NCI-H2196 treated with DMSO at 0.1 percent for 48 hours (cell line): ENCODE measurements around the gene ATP8A1.

Experiments used
- DNase-seq: peaks from one replicate; lab custom pipeline; 2025; ENCODE audit not compliant: unreplicated experiment; lab: John Stamatoyannopoulos, UW

ATP8A1 gene

DNA sequence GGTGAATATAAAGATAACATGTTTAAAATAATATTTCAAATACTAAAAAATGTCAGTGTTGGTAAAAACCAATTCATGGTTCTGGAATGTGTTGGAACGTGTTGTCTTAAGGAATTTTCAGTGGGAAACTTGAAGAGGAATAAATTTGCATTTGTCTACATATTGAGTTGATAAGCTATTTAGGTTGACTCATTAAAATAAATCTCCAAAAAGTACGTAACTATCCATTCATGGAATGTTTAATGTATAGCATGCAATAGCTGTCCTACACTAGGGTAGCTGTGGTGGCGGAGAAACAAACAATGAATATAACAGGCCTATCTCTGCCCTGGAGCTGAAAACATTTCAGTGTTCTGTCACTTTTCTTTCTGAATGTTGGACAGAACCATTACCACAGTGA lies 239.4 kb downstream of the ATP8A1 start:
- DNase-seq, result no peak

DNA sequence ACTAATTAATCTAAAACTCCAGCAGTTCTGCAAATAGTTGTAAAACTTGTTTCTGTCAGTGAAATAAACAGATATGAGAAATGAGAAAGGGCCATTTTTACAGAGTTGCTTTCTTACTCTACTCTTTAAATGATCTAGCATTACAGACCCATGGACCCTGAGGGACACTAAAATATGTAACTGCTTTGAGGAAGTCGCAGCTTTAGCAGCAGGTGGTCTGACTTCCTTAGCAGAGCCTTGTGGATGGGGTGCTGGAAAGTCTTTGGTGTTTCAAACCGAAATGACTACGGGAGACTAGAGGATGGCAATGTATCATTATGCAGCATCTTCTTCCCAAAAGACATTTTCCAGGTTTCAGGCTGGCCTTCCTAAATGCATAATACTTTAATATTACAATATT lies 240.9 kb downstream of the ATP8A1 start:
- DNase-seq, result no peak

DNA sequence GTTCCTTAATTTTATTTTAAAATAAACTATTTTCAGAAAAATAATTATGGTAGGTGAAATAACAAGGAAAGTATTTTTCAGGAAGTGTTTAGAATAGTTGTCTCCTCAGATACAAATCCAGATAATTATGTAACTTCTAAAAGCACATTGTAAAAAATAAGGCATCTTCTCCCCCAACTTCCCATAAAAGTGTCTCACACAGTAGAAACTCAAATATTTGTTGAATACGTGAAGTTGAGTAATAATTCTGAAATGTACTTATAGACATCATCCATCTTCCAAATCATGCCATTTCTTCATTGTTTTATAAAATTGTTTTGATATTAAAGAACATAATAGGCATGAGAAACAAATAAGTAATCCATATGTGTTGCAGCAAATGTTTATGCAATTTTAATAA lies 241.6 kb downstream of the ATP8A1 start:
- DNase-seq, result no peak

DNA sequence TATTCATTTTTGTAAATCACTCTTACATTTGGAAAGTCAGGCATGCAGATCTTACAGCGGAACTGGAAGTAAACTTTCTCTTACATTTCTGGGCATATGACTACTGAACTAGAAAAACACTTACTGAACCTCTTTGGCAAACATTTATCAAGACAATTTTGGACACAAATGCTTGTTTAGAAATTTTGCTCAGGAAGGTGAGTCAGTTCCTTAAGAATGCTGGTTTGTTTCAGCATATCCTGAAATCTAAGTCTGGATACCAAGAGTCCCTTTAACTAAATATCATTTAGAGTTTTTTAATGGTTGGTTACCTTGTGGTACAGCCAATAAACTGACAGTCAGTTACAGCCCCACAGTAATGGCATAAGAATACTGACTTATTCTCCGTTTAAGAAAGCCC lies 244.7 kb downstream of the ATP8A1 start:
- no peak for DNase-seq

DNA sequence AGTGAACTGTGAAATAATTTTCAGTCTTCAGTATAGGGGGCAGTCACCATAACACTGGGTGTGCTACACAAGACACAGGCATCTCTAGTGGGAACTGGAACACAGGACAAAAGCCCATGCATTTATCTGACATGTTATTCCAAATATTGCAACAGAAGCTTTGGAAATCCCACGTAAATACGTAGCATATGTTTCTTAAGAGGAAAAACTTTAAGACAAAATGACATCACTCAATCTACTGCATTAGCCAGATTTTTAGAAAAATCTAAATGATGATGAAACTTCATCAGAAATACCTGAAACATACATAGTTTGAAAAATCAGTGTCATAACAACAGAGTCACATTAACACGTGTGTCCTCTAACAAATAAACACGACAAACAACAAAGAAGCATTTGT lies 245.1 kb downstream of the ATP8A1 start:
- DNase-seq, result no peak

DNA sequence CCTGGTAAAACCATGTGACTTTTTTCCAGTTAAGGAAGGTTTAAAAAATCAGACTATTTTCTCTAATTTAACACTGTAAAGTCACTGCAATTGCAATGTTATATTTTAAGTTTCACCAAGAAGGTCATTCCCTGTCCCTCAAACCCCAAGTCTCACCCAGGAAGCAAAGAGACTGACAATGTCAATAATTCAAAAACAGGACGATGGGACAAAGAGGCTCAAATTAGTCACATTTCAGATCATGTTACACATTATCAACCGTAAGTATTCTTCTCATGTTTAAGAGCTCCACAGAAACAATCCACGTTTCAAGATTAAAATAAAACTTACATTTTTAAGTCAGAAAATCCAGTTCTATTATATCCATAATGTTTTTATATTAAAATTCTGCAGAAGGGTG lies 246.5 kb downstream of the ATP8A1 start:
- DNase-seq, result no peak

DNA sequence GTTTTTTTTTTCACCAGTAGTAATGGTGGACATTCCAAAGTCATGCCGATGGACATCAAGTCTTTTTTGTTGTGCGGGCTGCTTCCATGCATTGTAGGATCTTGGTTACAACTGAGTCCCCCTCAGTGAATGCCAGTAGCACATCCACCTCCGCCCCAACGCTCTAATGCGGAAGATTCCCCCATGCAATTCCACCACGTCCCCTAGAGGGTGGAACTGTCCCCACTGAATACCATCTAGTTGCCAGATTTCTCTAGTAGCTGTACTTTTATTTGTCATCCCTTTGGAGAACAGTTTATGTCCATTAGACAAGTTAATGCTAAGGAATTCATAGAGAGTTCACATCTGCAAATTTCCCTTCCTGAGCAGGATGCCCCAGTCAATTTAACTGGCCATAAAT lies 252.9 kb downstream of the ATP8A1 start:
- no peak for DNase-seq

DNA sequence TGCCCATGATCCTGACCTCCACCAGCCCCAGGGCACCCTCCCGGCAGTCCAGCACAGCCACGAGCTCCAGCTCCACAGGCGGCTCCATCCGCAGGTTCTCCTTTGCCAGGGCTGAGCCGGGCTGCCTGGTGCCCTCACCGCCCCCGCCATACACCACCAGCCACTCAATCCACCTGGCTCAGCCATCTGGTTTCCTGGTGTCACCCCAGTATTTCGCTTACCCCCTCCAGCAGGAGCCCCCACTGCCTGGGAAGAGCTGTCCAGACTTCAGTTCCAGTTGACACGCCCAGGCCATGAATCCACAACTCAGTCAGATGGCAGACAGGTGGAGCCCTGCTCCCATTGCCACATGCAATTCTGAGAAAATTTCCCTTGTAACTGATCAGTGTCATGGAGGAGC lies 255.7 kb downstream of the ATP8A1 start:
- no peak for DNase-seq

DNA sequence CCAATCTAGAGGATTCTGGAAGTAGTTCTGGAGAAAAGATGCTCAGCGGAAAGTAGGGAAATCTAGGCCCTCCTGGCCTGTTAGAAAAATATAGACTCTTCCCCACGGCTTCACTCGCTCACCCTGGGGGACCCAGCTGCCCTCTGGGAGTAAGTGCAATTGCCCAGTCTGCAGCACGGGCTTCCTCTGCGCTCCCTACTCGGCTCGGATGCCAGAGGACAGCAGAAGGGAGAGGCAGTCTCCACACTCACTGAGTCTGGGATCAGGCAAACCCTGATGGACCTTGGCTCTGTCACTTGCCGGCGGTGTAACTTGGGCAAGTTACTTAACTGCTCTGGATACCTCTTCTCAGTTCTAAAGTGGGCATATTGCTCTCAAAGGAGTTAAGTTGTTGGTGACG lies 257.5 kb downstream of the ATP8A1 start:
- DNase-seq, result no peak

DNA sequence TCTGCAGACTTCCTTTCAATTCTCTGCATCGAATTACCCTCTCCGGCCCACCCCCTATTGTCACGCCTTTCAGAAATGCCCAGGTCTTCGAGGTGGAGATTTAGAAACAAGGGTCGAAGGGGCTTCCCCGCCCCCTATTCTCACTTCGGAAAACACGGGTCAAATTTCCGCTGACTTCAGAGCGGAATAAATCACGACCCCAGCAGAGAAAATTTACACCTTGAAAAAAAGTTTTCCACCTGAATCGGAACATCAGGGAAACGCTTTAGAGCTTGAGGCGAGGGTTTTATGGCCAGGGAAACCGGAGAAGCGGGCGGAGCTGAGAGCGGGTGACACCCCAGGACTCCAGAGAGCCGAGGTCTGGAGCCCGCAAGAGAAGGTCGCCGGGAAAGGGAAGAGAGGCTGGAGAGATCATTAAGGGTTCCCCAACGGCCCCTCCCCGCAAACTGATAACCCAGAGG lies 258.0 kb downstream of the ATP8A1 start:
- DNase-seq, result no peak

DNA sequence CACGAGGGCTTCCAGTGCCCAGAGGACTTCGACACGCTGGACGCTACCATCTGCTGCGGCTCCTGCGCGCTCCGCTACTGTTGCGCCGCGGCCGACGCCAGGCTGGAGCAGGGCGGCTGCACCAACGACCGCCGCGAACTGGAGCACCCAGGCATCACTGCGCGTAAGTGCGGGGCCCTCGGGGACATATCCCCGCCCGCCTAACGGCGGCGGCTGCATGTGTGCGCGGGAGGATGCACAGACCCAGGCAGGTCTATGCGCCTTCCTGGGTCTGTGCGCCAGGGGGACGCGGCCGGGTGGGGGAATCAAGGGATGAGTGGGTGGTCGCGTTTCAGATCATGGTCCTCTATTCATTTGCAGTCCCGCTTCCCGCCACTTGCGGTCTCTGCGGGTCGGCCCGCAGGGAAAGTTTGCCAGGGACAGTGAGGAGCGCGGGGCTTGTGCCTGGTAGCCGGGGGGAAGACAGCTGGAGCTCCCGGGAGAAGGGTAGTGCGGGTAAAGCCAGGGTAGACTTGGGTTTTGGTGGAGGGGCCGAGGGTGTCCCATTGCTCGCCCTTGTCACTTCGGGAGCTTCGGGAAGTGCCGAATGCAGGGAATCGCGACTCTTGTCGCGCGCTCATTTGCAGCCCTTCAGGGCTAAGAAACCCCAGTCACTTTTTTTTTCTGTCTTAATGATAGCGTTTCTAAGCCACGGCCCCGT lies 258.6 kb downstream of the ATP8A1 start:
- no peak for DNase-seq

DNA sequence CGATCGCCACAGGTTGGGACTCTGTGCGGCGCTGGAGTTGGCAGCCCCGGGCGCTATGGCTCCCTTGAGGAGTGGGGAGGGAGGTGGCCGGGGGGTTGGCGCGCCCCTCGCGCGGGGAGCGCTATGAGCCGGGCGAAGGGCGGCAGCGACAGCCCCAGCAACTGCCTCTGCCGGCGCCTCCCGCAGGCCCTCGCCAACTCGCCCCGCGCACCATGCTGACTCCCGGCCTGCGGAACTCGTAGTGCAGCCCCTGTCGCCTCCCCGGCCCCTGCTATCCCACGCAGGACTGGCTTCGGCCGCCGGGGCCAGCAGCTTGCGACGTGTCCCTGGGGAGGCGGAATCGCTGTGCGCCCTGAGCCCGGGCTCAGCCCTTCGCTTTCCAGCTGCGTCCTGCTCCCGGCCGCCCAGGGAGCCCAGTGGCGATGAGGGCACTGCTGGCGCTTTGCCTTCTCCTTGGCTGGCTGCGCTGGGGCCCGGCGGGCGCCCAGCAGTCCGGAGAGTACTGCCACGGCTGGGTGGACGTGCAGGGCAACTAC lies 259.2 kb downstream of the ATP8A1 start:
- DNase-seq, result no peak

DNA sequence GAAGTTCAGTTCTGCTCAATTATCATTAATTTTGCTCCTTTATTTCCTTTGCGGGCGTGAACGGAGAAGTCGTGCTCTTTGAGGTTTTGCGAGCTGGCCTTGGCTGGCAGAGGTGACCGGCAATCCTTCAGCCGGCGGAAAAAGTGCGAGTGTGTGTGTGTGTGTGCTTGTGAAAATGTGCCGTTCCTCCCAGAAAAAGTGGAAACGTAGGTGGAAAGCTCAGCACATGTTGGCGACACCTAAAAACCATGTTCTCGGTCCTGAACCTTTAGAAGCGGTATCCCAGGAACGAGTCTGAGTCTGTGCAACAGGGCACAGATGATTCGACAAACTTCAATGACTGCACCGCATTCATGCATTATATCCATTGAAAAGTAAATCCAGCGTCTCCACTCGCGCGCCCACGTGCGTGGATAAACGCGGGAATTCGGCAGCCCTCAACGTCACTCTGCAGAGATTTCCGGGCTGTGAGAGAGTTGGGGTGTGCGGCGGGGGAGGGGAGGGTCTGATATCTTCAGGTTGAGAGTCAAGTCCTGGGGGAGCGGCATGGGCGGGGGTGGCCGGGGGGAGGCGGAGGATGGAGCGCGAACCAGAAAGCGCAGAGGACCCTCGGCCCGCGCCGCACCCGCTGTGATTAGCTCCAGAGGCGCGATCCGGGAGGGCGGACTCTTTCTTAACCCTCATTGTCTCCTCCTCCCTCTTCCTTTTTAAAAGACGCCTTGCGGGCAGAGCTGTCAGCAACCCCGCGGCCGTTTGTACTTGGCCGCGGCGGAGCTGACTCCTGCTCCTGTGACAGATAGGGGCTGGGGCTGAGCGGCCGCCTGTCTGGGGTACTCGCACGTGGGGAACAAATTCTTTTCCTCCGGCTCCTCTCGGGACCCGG lies 259.9 kb downstream of the ATP8A1 start, which contains the start of gene SHISA3:
Gene SHISA3 (plus strand): TSS at position 737 of the 883 bp plus-strand sequence. CDS start 569 bp downstream, outside the sequence.
- DNase-seq, result no peak

DNA sequence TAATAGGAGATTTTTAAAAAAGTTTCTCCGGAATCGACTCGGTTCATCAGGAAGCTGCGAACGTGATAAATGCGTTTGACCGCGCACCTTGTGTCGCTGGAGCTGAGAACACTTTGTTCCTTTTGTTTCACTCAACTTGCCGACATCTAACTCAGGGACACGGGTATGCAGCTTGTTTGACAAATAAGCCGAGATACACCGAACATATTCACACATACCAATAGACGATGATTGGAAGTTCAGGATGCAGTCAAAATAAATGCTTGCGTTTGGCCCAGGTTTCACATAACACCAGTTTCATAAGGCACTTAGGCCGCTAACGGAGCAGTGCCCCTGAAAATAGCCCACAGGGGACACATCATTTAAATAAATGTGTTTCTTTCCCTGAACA lies 260.5 kb downstream of the ATP8A1 start:
- no peak for DNase-seq

DNA sequence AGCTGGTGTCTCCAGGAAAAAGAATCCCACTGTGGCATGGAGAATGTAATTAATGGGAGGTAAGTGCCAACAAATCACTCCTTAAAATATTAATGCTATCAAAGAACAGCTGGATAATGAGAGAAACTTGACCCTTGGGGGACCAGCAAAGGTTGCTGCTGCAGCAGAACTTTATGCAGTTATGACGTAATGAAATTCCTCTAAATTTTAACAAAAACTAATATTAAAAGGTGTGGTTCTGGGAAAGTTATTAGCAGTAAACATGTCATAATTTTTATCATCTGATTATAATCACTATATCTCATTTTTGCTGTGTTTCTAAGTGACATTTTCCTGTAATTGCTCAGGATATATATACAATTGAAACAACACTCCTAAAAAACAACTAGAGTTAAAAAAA lies 261.3 kb downstream of the ATP8A1 start:
- no peak for DNase-seq

DNA sequence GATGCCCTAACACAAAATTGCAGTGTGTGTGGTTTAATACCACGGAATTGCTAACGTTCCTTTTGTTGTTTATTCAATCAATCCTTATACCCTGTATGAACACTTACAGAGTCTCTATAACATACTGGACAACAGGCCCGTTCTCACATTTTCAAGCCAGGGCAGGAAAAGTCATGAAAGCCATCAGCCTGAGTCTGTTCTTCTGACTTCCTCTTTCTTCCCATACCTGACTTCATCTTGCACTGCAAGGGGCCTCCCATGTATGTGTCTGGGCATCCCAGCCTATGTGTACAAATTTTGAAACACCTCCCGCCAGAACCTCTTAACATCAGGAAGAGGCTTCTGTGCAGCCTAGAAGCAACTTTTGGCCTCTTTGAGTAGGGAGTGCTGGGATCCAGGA lies 264.5 kb downstream of the ATP8A1 start:
- no peak for DNase-seq

DNA sequence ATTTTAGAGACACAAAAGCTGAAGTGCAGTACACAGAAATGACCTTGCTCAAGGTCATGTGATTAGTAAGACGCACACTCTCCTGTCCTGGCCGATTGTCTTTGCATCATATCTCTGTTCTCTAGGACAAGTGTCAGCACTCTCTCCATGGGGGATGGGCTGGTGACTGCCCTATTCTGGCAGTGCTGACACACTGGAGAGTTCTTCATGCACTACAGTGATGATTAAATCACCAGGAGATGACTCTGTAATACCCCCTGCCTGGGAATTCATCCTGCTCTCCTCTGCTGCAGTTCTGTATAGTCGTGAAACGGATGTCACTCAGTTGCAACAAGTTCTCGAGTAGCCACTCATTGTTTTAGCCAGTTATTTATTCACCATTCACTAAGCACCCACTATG lies 264.9 kb downstream of the ATP8A1 start:
- DNase-seq, result no peak

DNA sequence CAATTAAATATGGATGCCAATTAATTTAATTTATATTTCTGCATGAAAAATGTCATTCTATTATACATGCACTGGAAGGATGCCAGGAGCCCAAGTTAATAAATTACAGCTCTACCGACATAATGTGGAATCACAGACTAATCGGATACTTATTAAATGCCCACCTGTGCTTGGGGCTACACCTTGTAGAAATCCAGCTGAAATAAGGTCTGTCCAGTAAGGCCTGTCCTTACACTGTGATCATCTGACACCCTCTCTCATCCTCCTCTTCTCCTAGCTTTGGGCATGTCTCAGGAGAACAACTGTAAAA lies 265.6 kb downstream of the ATP8A1 start:
- no peak for DNase-seq

DNA sequence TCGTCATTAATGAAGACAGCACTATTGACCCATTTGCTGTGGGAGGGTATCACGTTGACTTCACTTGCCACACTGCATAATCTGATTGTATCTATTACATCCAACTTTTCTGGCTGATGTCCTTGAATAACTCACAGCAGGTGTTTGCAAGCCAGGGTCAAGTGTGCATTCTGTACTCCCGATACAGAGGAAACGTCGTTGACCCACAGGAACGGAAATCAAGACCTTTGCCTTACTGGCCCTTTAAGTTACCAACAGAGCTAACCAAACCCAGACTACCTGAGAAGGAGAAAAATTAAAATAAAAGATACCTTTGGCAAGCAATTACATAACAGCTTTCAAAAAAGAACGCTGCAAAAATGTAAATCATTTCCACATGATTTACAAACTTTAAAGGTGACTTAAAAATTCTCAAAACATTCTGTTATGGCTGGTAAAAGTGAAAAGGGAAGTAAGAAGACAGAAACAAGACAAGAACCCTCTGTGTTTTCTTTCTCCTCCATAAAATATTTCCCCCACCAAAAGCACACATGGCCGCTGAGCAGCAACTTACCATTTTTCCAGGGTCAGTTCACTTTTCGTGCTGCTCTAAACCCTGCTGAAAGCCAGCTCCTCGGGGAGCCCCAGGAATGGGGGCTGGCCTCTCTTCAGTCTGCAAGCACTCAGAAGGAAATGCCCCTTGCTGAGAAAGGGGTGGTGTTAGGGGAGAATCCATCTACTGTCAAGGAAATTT lies 266.1 kb downstream of the ATP8A1 start:
- no peak for DNase-seq

DNA sequence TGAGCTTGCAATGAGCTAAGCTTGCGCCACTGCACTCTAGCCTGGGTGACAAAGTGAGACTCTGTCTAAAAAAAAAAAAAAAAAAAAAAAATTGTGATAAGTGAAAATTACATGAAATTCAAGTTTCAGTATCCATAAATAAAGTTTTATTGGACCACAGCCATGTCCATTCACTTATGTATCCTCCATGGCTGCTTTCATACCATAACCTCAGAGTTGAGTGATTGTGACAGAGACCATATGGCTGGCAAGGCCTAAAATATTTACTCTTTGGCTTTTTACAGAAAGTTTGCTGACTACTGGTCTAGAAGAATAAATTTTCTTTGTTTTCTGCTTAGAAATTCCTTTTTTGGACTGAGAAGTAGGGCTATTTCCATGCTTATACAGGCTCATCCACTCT lies 271.4 kb downstream of the ATP8A1 start:
- DNase-seq, result no peak

DNA sequence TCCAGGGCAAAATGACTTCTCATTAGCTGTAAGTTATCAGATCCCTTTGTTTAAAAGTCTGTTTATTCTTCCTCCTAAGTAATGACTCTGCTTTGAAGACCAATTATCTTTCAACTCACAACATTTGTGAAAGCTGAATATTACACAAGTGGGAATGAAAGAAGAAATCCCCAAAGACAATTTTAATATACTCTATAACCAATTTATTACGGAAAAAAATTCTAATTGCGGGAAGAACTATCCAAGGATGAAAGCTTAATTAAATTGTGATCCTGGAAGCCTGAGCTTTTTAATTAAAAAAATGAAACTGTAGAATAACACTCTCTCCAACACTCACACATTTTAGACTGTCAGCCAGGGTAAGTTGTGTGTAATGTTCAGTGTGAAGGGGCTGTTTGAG lies 275.2 kb downstream of the ATP8A1 start:
- DNase-seq, result no peak

DNA sequence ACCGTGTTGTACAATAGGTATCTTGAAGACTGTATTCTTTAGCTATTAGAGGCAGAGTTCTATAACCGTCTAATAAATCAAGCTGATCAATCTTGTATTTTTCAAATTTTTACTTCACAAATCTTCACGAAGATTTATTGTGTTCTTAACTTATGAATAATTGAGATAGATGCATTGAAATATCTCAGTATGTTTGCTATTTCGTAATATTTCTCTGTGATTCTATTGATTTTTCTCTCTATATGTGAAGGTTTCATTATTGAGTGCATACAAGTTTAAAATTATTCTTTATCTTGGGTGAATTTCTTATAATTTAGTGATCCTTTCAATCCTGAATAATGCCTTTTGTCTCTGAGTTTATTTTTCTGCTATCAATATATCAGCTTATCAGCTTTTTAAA lies 279.4 kb downstream of the ATP8A1 start:
- DNase-seq, result no peak
